Left renal pelvis (tissue), 4 donors: ENCODE results near the gene LAMB4. TPM values are rescaled to one million over a fixed set of nuclear protein-coding genes. Genes with fewer than 3 reads are reported as not detected.
A peak's percentile ranks its signal among the peaks of the same experiment; 100 is the strongest.

Experiments used
- DNase-seq, 4 donors: peaks; one replicate each; pipeline ENCODE4 v3.0.0-alpha.2; 2013; ENCODE audit warnings: low read depth in 4 of 4, low spot score in 3 of 4
- polyA plus RNA-seq, 4 donors: library from polyadenylated mRNA; unstranded; fragments of 120-200 nt; gene quantifications; one replicate each; pipeline ENCODE4 v1.2.1, GENCODE V29; 2013; ENCODE audit not compliant: insufficient read length in 4 of 4

LAMB4 gene
- polyA plus RNA-seq, 4 donors, result 2.4 to 5.0 (median 3.0) TPM

GRCh38 chr7:108114117-108114841 is 15.9 kb downstream of the LAMB4 start:
- no peak for DNase-seq

GRCh38 chr7:108112683-108113082 is 17.5 kb downstream of the LAMB4 start:
- DNase-seq, result no peak

DNA sequence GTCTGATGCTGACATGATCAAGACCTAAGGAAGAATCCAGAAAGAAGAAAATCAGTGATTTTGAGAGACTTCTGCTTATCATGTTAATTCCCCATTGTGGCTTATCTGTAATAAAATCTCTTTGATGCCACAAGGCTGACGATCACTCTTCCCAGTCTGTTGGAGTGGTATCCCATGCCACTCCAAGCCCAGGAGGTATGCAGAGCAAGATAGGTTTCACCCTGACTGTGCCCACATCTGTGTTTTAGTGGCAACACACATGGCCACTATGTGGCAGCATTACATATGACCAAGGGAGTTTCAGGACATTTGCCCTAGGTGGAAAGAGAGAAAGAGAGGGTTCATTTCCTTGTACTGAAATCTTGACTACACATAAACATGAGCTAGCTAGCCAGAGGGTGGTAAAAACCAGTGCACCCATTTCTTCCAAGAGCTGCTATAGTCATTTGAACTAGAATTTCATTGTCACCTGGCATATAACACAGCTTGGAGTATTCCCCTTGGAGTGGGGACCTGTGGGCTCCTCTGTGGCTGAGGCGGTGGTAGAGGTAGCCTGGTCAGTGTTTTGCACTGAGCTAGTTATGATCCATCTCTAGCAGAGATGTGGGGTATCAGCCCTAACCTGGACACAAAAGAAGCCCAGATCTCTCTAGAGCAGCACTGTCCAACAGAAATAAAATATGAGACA is 20.8 kb downstream of the LAMB4 start:
- no peak for DNase-seq

DNA sequence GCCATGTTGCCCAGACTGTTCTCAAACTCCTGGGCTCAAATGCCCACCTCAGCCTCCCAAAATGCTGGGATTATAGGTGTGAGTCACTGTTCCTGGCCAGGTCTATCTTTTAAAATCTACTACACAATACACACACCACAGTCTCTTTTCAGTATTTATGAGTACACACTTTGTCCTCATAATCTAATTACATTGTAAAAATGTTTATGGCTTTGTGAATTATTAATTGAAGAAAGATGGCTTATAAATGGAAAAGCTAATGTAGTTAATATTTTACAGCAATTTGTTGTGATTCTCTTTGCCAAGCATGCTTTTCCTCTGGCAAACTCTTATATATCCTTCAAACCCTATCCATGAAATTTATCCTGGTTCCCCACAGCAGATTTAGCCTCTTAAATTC is 22.0 kb downstream of the LAMB4 start:
- no peak for DNase-seq

DNA sequence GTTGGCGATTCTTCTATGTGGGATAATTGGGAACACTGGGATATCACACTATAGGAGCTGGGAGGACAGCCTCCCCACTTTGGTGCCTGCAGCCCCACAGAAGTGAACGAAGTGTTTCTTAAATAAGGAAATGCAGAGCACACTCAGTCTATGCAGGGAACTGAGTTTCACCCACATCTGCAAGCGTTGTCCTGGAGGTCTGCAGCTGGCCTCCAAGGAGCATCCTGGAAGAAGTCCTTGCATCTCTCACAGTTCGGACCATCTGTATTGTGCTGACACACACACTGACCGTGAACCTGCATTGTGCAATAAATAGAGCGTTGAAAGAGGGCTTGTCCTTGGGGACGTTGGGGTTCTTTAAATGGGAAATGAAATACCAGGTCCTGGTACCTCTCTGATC is 25.8 kb downstream of the LAMB4 start:
- no peak for DNase-seq

DNA sequence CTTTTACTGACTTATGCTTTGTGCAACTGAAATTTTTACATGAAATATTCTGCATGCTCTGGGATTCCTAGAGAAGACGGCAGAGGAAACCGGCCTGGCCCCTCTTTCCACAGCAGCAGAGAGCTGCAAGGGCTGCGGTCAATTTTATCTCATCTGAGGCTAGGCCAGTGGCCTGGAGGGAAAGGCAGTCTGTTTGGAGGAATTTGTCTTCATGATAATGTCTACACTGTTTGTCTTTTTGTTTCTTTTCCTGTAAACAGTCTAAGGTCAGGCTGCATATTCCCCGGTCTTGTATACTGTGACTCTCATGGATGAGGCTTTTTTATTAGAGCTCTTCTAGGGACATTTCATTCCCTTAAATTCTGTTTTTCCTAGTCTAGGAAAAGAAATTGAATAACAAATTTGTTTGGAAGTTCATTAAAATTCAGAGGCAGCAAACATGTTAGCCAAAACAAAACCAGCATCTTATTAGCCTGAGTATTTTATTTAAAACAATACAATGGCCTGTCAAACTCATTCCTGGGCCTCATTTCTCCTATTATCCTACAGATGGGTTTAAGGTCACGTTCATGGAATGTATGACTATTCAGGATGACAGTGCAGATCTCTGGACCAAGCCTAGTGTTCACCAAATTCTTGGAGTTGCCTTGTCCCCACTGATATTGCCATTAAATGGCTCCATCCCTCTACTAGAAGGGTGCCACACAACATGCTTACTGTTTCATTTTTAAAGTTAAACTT is 26.4 kb downstream of the LAMB4 start:
- no peak for DNase-seq

DNA sequence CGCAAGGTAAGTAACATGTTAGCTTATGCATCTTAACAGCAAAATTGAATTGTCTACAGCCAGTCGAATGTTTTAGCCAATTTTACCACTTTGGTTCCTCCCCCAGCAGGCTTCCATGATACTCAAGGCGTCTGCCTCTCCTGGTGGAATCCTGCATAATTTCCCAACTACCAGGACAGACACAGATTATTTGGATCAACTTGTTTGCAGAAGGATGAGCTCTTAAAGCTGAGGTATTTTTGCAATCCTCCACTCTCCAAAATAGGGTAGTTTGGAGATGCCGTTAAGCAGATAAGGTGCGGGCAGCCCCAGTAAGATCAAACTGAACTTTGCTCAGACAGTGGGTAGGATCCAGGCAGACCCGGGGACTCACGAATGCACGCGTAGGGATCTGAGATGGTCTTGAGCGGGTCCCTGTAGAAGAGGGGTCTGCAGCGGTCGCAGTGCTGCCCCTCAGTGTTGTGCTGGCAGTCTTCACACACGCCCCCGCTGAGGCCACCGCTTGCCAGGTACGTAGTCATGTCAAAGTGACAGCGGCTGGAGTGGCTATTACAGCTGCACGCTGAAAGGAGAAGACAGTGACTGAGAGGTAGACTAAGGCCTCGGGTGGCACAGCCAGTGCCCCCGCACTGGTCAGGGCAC is 27.4 kb downstream of the LAMB4 start:
- DNase-seq, result no peak

GRCh38 chr7:108101759-108102158 is 28.4 kb downstream of the LAMB4 start:
- no peak for DNase-seq

- DNase-seq, result no peak
Measured at GRCh38 chr7:108099713-108100112, 30.4 kb downstream of the LAMB4 start.

DNA sequence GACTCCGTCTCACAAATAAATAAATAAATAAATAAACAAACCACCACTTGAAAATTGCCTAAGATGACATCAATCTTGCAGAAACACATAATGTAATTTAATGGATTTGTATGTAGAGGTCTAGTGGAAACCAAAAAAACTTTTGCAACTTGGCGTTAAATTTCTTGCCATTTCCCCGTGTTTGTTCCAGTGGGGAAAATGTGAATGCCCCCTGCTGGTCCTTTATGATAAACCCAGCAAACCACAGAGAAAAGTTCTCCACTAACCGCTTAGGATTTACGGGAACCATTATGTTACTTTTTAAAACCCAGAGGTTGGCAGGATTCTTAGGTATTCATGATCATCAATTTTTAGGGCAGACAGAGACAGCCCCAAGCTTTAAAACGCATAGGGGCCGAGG is 32.5 kb downstream of the LAMB4 start:
- no peak for DNase-seq

DNA sequence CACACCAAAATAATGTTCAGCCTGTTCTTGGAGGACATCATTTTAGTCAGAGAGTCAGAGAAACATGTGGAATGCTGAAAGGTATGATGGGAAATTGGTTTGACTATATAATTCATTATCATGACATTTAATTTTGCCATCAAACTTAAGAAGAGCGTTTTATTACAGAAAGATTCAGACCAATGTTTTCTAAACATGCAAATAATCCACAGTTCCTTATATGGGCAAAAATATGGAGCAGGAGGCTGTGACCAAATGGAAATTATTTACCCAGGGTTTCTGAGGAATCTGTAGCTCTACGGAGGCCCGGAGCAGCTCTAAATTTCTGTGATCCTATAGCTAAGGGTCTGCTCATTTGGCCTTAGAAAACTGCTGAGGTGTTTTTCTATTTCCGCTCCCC is 33.2 kb downstream of the LAMB4 start:
- no peak for DNase-seq

DNA sequence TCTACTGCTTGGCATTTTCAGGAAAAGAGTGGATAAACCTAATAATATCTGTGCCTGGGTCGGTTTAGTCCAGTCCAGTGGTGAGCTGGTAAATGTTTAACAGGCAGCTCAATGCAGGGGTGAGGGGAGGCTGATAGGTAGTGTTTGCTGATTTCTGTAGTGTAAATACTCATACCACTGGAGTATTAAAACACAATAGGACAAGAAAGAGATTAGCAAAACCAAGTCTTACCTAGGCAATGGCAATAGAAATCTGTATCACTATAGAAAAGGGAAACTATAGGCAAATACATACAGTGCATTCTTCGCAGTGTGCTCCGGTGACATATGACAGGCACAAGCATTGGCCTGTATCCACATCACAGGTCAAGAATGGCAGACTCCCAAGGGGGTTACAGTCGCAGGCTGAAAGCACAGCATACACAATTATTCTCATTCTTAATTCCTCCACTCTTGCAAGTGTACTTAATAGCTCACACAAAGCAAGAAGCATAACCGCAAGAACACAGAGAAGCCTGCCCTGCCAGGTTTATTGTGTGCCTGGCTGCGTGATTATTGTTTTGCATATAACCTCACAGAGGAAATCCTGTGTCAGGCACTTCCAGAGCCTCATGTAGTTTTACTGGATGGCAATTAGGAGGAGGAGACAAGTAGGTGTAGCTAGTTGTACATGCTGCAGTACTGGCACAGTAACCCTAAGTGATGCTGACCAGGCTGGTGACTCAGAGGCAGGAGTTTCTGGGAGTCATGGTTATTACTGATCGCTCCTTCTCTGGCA is 35.0 kb downstream of the LAMB4 start:
- DNase-seq, result peak in 1 of 4 donors; percentile 60

- no peak for DNase-seq
Measured at GRCh38 chr7:108094346-108094745, 35.8 kb downstream of the LAMB4 start.

- no peak for DNase-seq
Measured at GRCh38 chr7:108093851-108094331, 36.3 kb downstream of the LAMB4 start.

GRCh38 chr7:108093341-108093740 is 36.8 kb downstream of the LAMB4 start:
- DNase-seq, result no peak

GRCh38 chr7:108091461-108091831 is 38.7 kb downstream of the LAMB4 start:
- DNase-seq, result no peak

DNA sequence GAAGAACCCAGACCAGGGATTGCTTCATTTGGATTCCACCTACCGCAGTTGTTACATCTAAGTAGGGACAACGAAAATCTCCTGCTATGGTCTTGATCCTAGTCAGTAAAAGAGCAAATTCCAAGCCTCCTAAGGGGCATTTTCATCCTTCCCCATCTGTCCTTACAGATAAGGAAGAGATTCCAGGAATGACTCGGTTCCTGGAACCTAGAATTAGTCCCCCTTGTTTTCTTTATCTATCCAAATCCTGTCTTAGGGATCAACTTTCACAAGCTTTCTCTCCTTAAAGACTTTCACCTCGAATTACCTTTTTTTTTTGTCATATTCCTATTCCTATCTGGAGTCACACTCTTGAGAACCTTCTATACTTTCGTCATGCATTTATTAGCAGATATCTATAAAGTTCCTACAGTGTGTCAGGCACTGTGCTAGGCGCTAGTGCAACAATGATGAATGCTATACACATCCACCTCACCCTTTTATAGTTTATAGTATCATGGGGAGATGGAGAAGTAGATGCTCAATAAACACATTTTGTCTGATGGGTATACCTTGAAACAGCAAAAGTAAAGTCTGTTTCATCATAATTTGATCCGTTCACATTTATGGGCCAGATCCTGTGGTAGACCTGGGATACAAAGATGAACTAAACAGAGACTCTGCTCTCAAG is 39.2 kb downstream of the LAMB4 start:
- DNase-seq, result no peak

- DNase-seq, result no peak
Measured at GRCh38 chr7:108089381-108089780, 40.8 kb downstream of the LAMB4 start.

- DNase-seq, result no peak
Measured at GRCh38 chr7:108088729-108089128, 41.4 kb downstream of the LAMB4 start.

GRCh38 chr7:108087778-108088177 is 42.4 kb downstream of the LAMB4 start:
- DNase-seq, result no peak
